KBM-7 (cell line): ENCODE results near the gene HSPA2.

ENCODE experiments used
- DNase-seq: peaks from one replicate; pipeline ENCODE4 v3.0.0-alpha.2; 2015
- in situ Hi-C: fragments of 300-500 bp; cut with MboI; formaldehyde crosslinking; loops from 2 replicates; pipeline ENCODE4 v1.14.3; 2020; ENCODE audit warnings: low sequenced_read_pairs, low pct_unique_long_range_greater_than_20kb, mixed read lengths

Gene HSPA2

GRCh38 chr14:64540208-64541202, at the start of gene HSPA2:
TSS of gene HSPA2 (plus strand) at chr14:64540741. CDS start at chr14:64540850, 109 bp downstream.
- in situ Hi-C loops = no loop called here
- DNase-seq = no peak

DNA sequence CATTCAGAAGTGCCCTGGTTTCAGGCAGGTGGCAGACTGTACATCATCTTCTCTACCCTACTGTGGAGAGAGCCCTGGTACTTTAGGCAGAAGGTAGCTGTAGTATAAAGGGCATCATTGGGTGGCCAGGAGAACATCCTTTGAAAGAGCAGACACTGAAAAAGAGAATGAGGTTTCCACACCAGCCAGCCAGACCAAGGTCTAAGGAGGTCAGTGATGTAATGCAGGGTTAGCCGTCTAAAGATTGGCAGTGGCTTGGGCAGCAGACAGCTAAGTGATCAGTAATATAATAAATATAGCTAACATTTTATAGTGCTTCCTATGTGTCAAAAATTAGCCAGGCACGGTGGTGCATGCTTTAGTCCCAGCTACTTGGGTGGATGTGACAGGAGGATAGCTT, 48.9 kb upstream of the HSPA2 start:
- in situ Hi-C loops = no loop called here
- DNase-seq = no peak

DNA sequence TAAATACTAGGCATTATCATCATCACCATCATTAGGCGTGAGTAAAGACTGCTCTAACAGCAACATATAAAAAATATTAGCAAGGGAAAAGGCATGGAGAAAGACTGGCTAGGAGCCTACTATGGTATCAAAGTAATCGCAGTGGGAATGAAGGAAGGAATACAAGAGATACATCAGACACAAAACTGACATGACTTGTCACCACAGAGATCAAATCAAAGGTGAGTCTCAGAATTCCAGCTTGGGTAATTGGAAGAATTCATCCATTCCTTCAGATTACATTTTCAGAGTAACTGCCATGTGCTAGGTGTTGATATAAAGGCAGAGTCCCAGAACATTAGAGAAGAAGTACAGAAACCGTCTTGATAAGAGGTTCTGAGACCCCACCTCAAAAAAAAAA, 47.1 kb upstream of the HSPA2 start:
- DNase-seq = no peak
- in situ Hi-C loops = no loop called here

GRCh38 chr14:64495252-64495651, 45.3 kb upstream of the HSPA2 start:
- no peak for DNase-seq
- in situ Hi-C loops = no loop called here

GRCh38 chr14:64496764-64497163, 43.8 kb upstream of the HSPA2 start:
- in situ Hi-C loops = no loop called here
- no peak for DNase-seq

- in situ Hi-C loops = no loop called here
- DNase-seq = no peak
Measured at GRCh38 chr14:64500088-64500487, 40.5 kb upstream of the HSPA2 start.

DNA sequence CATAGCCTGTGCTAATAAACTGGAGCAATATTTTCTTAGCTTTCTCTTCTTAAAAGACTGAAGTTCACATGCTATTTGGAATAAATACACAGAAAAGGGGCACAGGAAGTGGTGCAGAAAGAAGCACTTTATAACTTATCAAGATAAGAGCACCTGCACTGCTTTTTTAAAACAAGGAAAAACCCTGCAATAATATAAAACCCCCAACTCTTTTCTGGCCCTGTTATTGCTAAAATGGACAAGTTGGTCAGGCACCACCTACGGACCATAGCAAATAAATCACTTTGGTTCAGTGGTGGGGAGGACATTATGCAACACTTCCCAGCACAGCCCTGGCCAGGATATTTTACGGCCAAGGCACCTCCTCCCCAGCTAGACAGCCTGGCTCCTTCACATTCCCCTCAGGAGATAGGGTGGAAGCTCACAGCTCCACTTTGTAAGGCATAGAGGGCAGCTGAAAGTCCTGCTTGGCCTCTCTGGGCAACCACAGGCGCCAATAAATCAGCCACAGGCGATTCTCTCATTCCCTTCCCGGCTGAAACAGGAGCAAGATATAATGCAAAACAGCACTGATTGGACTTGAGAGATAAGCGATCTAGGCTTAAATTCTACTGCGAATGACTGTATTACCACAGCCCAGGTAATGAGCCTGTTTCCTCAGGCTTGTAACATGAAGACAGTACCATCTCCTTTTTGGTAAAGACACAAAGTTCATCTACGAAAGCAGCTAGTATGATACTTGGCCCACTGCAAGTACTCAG, 39.0 kb upstream of the HSPA2 start:
- DNase-seq = peak; percentile 36
- in situ Hi-C loops = no loop called here

DNA sequence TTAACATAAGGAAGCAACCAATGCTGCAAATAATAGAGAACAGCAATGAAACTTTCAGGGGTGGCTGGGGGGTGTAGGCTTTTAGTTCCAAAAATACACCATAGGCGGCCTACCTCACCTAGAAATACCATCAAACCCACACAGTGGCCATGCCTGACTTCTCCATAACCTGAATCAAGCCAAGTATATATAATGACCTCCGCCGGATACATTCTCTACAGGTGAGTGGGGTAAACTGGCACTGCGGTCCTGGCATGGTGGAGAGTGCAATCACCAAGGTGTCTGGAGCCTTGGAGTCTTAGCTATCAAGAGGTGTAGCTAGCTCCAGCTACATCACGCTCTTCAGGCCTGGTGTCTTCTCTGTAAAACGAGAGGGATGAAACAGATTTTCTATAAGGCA, 38.1 kb upstream of the HSPA2 start:
- DNase-seq = no peak
- in situ Hi-C loops = no loop called here

DNA sequence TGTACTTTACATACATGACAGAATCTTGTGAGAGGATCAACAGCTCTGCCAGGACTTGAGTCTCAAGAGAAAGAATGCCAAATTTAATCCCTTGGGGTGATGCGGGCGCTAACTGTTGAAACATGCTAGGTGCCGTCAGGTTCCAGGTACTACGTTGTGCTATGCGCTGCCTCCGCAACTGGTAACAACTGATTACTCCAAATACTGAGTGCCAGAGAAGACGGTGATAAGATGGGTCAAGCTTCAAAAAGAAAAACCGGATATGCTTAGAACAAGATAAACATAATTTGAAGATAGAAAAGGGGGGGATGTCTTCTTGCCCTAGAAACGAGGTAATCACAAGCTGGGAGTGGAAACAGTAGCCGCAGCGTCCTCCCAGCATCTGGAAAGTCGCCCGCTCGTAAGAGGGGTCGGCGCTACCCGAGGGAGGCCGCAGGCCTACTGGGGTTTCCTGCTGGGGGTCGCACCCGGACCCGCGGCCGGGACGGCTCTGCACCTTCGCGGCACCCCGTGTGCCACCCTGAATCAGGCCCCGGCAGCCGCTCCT, 37.6 kb upstream of the HSPA2 start:
- no peak for DNase-seq
- in situ Hi-C loops = no loop called here

DNA sequence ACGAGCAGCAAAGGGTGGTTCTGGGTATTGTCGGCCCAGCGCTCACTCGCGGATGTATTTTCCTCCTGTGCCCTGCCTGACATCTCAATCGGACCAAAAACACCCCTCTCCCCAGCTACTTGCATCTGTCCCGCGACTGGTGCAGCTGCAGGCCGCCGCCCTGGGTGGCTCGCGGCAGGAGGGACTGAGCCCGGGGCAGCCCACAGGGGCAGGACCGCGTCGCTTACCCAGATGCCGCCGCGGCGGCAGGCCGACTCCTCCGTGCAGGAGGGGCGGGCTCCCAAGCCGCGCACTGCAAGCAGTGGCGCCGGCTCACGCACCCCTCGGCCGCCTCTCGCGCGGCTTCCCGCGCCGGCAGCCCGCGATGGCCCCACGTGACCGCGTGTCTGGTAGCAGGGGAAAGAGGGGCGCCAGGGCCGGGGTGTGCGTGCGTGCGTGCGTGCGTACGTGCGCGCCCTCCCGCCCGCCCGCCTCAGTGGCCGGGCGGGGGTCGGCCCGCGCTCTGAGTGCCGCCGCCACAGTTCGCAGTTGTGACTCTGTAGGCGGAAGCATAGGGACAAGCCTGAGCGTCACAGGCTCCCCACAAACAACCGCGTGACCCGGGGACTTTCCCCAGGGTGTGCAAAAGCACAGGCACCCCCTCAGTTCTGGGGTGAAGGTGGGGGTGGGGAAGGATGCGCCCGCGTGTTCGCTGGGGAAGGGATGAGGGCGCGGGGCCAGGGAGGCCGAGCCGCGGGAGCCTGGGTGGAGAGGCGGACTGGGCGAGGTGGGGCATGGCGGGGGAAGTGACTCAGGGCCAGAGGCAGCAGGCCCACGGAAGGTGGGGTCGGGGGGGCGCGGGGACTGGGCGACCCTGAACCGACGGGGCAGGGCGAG, 36.9 kb upstream of the HSPA2 start, which contains the start of gene ZBTB25:
Gene ZBTB25 (minus strand): TSS at position 405 of the 876 bp plus-strand sequence. CDS start 13,305 bp downstream, outside the sequence.
- in situ Hi-C loops = no loop called here
- peak; percentile 94 for DNase-seq

DNA sequence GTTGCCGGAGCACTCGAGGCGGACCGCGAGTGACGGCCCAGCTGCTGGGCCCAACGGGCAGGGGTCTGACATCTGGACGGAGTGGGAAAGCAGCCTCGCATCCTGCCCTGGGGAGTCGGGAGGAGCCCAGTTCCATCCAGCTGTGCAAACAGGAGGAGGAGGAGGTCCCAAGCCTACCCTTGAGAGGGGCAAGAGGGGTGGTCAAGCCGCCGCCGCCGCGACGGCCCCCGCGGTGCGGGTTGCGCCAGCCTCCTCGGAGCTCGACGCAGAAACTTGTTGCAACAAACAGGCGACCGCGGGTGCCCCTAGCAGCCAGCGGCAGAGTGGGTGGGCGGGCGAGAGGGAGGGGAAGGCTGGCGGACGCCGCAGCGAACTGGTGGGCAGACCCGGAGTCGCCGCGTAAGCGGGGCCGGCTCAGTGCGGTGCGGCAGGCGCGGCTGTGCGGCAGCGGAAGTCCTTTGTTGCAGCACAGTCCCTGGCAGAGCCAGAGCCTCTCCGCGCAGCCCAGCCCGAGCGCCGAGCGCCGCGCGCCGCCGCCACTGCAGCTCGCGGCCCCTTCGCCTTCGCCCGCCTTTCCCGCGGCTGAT, 36.1 kb upstream of the HSPA2 start, which contains the start of gene ZBTB1:
Gene ZBTB1 (plus strand): TSS at position 461 of the 587 bp plus-strand sequence. CDS start 16,735 bp downstream, outside the sequence.
- peak; percentile 86 for DNase-seq
- in situ Hi-C loops = no loop called here

GRCh38 chr14:64504897-64505794, 35.4 kb upstream of the HSPA2 start:
- DNase-seq = peak; percentile 92
- in situ Hi-C loops = no loop called here

DNA sequence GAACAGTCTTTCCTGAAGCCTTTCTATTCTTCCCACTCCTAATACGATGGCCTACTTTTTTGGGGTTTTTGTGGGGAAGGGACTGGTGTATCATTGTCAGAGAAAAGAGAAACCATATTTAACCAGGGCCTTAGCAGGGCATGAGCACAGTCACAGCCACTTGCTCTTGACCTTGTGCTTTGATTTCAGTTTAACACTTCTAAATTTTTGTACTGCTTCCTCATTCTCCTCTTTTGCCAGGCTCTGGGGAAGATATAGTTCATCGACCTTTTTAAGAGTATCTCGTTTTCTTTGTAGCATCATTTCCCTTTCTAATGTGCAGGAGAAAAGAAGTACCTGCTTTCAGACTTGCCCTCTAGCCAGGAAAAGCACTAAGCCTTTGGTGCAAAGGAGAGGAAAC, 33.8 kb upstream of the HSPA2 start:
- peak; percentile 28 for DNase-seq
- in situ Hi-C loops = no loop called here

GRCh38 chr14:64507376-64508156, 33.0 kb upstream of the HSPA2 start:
- in situ Hi-C loops = no loop called here
- DNase-seq = no peak

DNA sequence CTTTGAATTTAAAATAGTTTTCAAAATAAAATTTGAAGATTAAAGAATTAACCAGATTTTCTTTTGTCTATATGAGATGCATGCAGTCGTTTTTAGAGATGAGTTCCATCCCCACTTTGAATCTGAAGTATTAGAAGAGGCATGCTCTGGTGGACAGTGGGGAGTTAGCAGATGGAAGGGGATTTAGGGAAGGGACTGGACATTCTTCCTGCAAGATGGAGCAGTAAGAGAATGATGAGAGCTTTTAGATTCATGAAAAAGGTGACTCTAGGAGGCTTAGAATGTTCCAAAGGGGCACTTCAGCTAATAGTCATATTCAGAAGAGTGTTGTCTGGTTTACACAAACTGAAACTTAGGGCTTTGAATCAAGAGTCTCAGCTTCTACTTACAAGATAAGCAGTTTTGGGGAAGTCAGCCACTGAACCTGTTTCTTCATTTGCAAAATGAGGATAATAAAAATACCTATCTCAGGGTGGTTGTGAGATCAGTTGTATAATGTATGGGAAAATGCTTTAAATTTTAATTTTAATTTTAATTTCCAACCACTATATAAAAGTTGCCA, 32.2 kb upstream of the HSPA2 start:
- in situ Hi-C loops = no loop called here
- peak; percentile 30 for DNase-seq

DNA sequence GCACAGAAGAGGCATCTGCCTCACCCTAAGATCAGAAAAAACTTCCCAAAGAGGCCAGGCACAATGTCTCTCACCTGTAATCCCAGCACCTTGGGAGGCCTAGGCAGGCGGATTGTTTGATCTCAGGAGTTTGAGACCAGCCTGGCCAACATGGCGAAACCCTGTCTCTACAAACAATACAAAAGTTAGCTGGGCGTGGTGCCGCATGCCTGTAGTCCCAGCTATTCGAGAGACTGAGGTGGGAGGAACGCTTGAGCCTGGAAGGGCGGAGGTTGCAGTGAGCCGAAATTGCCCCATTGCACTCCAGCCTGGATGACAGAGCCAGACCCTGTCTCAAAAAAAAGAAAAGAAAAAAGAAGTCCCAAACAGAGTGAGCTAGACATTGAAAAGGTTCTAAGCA, 31.5 kb upstream of the HSPA2 start:
- in situ Hi-C loops = no loop called here
- DNase-seq = no peak
